HK-2 (cell line): ENCODE measurements around the gene ADARB2.

Source experiments
- DNase-seq: peaks from one replicate; pipeline ENCODE4 v3.0.0-alpha.2; 2018; ENCODE audit not compliant: unreplicated experiment

The ADARB2 gene

GRCh38 chr10:1194161-1194560 lies 543.2 kb downstream of the ADARB2 start:
- DNase-seq: no peak

GRCh38 chr10:1193561-1193960 lies 543.8 kb downstream of the ADARB2 start:
- no peak for DNase-seq

GRCh38 chr10:1191752-1192151 lies 545.6 kb downstream of the ADARB2 start:
- no peak for DNase-seq

- DNase-seq: no peak
Observed at GRCh38 chr10:1190791-1191490, 546.4 kb downstream of the ADARB2 start.

- DNase-seq: no peak
Observed at GRCh38 chr10:1190052-1190395, 547.3 kb downstream of the ADARB2 start.

- no peak for DNase-seq
Observed at GRCh38 chr10:1189166-1190051, 547.9 kb downstream of the ADARB2 start.

GRCh38 chr10:1188558-1189135 lies 548.7 kb downstream of the ADARB2 start:
- no peak for DNase-seq

- DNase-seq: no peak
Observed at GRCh38 chr10:1187855-1188557, 549.3 kb downstream of the ADARB2 start.

- DNase-seq: no peak
Observed at GRCh38 chr10:1187151-1187854, 550.0 kb downstream of the ADARB2 start.

- DNase-seq: no peak
Observed at GRCh38 chr10:1186683-1186990, 550.7 kb downstream of the ADARB2 start.

- DNase-seq: no peak
Observed at GRCh38 chr10:1185911-1186682, 551.2 kb downstream of the ADARB2 start.

- no peak for DNase-seq
Observed at GRCh38 chr10:1184541-1185430, 552.5 kb downstream of the ADARB2 start.

GRCh38 chr10:1183701-1184100 lies 553.6 kb downstream of the ADARB2 start:
- no peak for DNase-seq

GRCh38 chr10:1183033-1183396 lies 554.3 kb downstream of the ADARB2 start:
- no peak for DNase-seq

GRCh38 chr10:1182280-1183032 lies 554.9 kb downstream of the ADARB2 start:
- DNase-seq: no peak

GRCh38 chr10:1180836-1181235 lies 556.5 kb downstream of the ADARB2 start:
- no peak for DNase-seq

GRCh38 chr10:1180071-1180730 lies 557.1 kb downstream of the ADARB2 start:
- DNase-seq: no peak

- DNase-seq: no peak
Observed at GRCh38 chr10:1179346-1180070, 557.8 kb downstream of the ADARB2 start.
